ENCODE results near the gene FBN2. TPM values are rescaled to one million over a fixed set of nuclear protein-coding genes. Genes with fewer than 3 reads are reported as not detected.
"Not testable (repeated sequence)": the region's sequence is repeated elsewhere in the genome, so short reads cannot be mapped to it uniquely, and the experiment has no call there.

FBN2 gene
- total and polyA plus RNA-seq, 2 of the 4 experiments (the other 2 are of a cell fraction), result 26.7 to 69.0 TPM

GRCh38 chr5:128447224-128447623, 90.8 kb downstream of the FBN2 start:
- H2BK5ac ChIP-seq (ENCODE audit: low read depth, low read length, poor library complexity, severe bottlenecking); BruUV-seq (replicated peaks); ATAC-seq (ENCODE audit: low read depth); H2AK9ac ChIP-seq (replicated peaks; ENCODE audit: low read depth, low read length, poor library complexity); H3K9ac ChIP-seq (ENCODE audit: low read depth, low read length); H4K91ac ChIP-seq (ENCODE audit: insufficient read depth, low read depth, low read length); intact Hi-C loops (cut with micrococcal nuclease); H3K9me1 ChIP-seq (ENCODE audit: insufficient read depth, low read length); POLR2A ChIA-PET (ENCODE audit: unreplicated experiment); H3K4me3 ChIP-seq (ENCODE audit: insufficient read depth, low read depth, low read length); H3K4me1 ChIP-seq (ENCODE audit: control insufficient read depth, insufficient read depth, low read length); H4K8ac ChIP-seq (ENCODE audit: low read depth in 2 of 2, low read length in 2 of 2); H3K27ac ChIP-seq (ENCODE audit: insufficient read depth, low read length); CTCF ChIA-PET; dilution Hi-C loops (cut with HindIII; ENCODE audit: low sequenced_read_pairs, unreplicated experiment); in situ Hi-C loops (cut with MboI; ENCODE audit: low sequenced_read_pairs); H3K23ac ChIP-seq (ENCODE audit: low read depth, low read length); H2BK20ac ChIP-seq (ENCODE audit: low read depth, low read length); H4K20me1 ChIP-seq (ENCODE audit: insufficient read depth, low read length); H3K4ac ChIP-seq (ENCODE audit: low read depth, low read length); DNase-seq; H3K56ac ChIP-seq (ENCODE audit: extremely low read depth, insufficient read depth, low read length); H4K5ac ChIP-seq (ENCODE audit: low read depth, low read length); H3K36me3 ChIP-seq (ENCODE audit: control insufficient read depth, insufficient read depth, low read length); H2AK5ac ChIP-seq (ENCODE audit: low read depth, low read length); H3K14ac ChIP-seq (replicated peaks; ENCODE audit: low read depth, low read length); H3K18ac ChIP-seq (ENCODE audit: low read depth, low read length); H3K9me3 ChIP-seq (ENCODE audit: control insufficient read depth, insufficient read depth, low read length); H3K79me1 ChIP-seq (ENCODE audit: low read depth in 1 of 2, low read length in 2 of 2); H2AFZ ChIP-seq (replicated peaks; ENCODE audit: low read length, poor library complexity); H3K27me3 ChIP-seq (ENCODE audit: control insufficient read depth, insufficient read depth, low read length); H3K4me2 ChIP-seq (ENCODE audit: low read depth, low read length); H2BK15ac ChIP-seq (ENCODE audit: low read depth, low read length); H2BK120ac ChIP-seq (ENCODE audit: low read depth, low read length): not testable (repeated sequence)
- WGBS, 2 experiments (ENCODE audit: extremely low coverage in 2 of 2, insufficient read length in 1 of 2), result 89% methylated on average over 3 of the region's 10 CpGs; no CpG with 5 or more reads in 1 of the 2 experiments
